SK-N-MC (cell line): ENCODE data around the gene GNG5.

Experiments used
- EZH2 ChIP-seq: fragments of 200-600 bp; sonication (generic); IDR thresholded peaks from one replicate; pipeline ENCODE4 v1.6.1; 2017; ENCODE audit warnings: antibody characterized with exemption
- FOXP2 ChIP-seq: optimal IDR thresholded peaks from 2 replicates; pipeline ENCODE3; 2011; ENCODE audit warnings: mild to moderate bottlenecking, moderate library complexity; ENCODE audit not compliant: insufficient read depth; ENCODE audit errors: extremely low read length, control extremely low read depth
- POLR2AphosphoS5 ChIP-seq: IDR thresholded peaks from 2 replicates; pipeline ENCODE4 v1.6.1; 2012; ENCODE audit warnings: mild to moderate bottlenecking, low read depth, low read length, borderline replicate concordance

- TF ChIP-seq EZH2 = no peak
- TF ChIP-seq FOXP2 = no peak
- TF ChIP-seq POLR2AphosphoS5 = no peak
These were observed 32.2 kb upstream of the GNG5 start for GRCh38 chr1:84538599-84538998.
